Esophagus muscularis mucosa (tissue), 4 donors: ENCODE data around the gene ASMTL. TPM values are rescaled to one million over a fixed set of nuclear protein-coding genes. Genes with fewer than 3 reads are reported as not detected.
A peak's percentile ranks its signal among the peaks of the same experiment; 100 is the strongest.

Experiments
- DNase-seq: peaks from one replicate; pipeline ENCODE4 v3.0.0-alpha.2; 2017; ENCODE audit errors: extremely low spot score
- H3K27ac ChIP-seq, 4 donors: fragments of 200-600 bp; sonication (generic); replicated peaks in 1 of 4; 1 replicate in 3 of 4; 2 replicates in 1 of 4; pipeline ENCODE4 v1.5.1; 2016 to 2019; ENCODE audit warnings: mild to moderate bottlenecking in 1 of 4
- H3K27me3 ChIP-seq, 4 donors: fragments of 200-600 bp; sonication (generic); one replicate each; pipeline versions ENCODE4 v1.5.1 to v1.6.0; 2016 to 2019
- H3K36me3 ChIP-seq, 4 donors: fragments of 200-600 bp; sonication (generic); one replicate each; pipeline ENCODE4 v1.5.1; 2016 to 2019
- H3K4me1 ChIP-seq, 4 donors: fragments of 200-600 bp; sonication (generic); one replicate each; pipeline ENCODE4 v1.5.1; 2016 to 2019
- H3K4me3 ChIP-seq, 4 donors: fragments of 200-600 bp; sonication (generic); 1 replicate in 2 of 4; 2 replicates in 2 of 4; pipeline ENCODE4 v1.5.1; 2016 to 2019; ENCODE audit warnings: mild to moderate bottlenecking in 4 of 4, moderate library complexity in 1 of 4
- H3K9me3 ChIP-seq, 4 donors: fragments of 200-600 bp; sonication (generic); 1 replicate in 3 of 4; 2 replicates in 1 of 4; pipeline ENCODE4 v1.5.1; 2016 to 2019
- CTCF ChIP-seq, 3 experiments: fragments of 200-600 bp in 2 of 3; fragments of 450-650 bp in 1 of 3; sonication (generic) in 2 of 3; IDR thresholded peaks; one replicate each; pipeline ENCODE4 v1.5.1; 2017 to 2019; ENCODE audit warnings: antibody characterized with exemption in 3 of 3, mild to moderate bottlenecking in 2 of 3, moderate library complexity in 1 of 3
- EP300 ChIP-seq: sonication (generic); formaldehyde crosslinking; IDR thresholded peaks from one replicate; pipeline ENCODE4 v1.6.1; 2017; ENCODE audit warnings: antibody characterized with exemption
- POLR2A ChIP-seq: fragments of 450-650 bp; IDR thresholded peaks from one replicate; pipeline ENCODE4 v1.6.1; 2017; ENCODE audit warnings: antibody characterized with exemption, moderate library complexity, mild to moderate bottlenecking, low read depth
- POLR2AphosphoS5 ChIP-seq, 2 donors: sonication (generic); formaldehyde crosslinking; IDR thresholded peaks; one replicate each; pipeline ENCODE4 v1.6.1; 2017; ENCODE audit warnings: antibody characterized with exemption in 2 of 2
- WGBS: methylation state at CpG from one replicate; pipeline ENCODE4 v1.1.5; 2018; 5-methylcytosine and 5-hydroxymethylcytosine counted together
- intact Hi-C: fragments of 100-400 bp; cut with DNase I; formaldehyde crosslinking; loops from one replicate; pipeline ENCODE4 v1.15.1; 2023
- total RNA-seq, 4 donors: library from RNA; depleted of rRNA; stranded (reverse); fragments of >200 nt; gene quantifications; one replicate each; pipeline versions ENCODE4 v1.1.0 to v1.2.1, GENCODE V29; 2016

Gene ASMTL
- total RNA-seq, 4 donors from 2014 or later = 28.7 to 52.2 (median 32.8) TPM

- no peaks in the 10 kb centered on the region for H3K4me1 ChIP-seq
- peaks cover 0 to 73% (median 2%) of the 10 kb centered on the region in 4 donors for H3K27me3 ChIP-seq
- intact Hi-C loops = no loop called here
- H3K27ac ChIP-seq = no peak overlapping the region
- DNase-seq = peak; percentile 91
- no peak for TF ChIP-seq POLR2AphosphoS5 (IDR thresholded peaks at IDR 0.05)
- TF ChIP-seq POLR2A = no peak
- no peak for TF ChIP-seq CTCF (IDR thresholded peaks at IDR 0.05)
- no peak for TF ChIP-seq EP300
- 84% methylated on average over 14 of the region's 20 CpGs for WGBS
- H3K36me3 ChIP-seq = no peaks in the 10 kb centered on the region
- H3K9me3 ChIP-seq = no peaks in the 10 kb centered on the region
- H3K4me3 ChIP-seq = no peak overlapping the region
These were observed 15.6 kb upstream of the ASMTL start for GRCh38 chrX:1468250-1468772.

- Histone ChIP-seq H3K27ac (no peak overlapping the region), H3K9me3 (no peaks in the 10 kb centered on the region), H3K4me1 (no peaks in the 10 kb centered on the region), H3K4me3 (no peak overlapping the region), H3K36me3 (no peaks in the 10 kb centered on the region), H3K27me3 (peaks cover 0 to 78% (median 2%) of the 10 kb centered on the region in 4 donors)
- intact Hi-C loops = no loop called here
- peak; percentile 86 for DNase-seq
- TF ChIP-seq CTCF (IDR thresholded peaks at IDR 0.05) (no peak), EP300 (no peak), POLR2A (no peak), POLR2AphosphoS5 (IDR thresholded peaks at IDR 0.05) (no peak)
- 45% methylated on average over 19 of the region's 20 CpGs for WGBS
These were observed 14.4 kb upstream of the ASMTL start for GRCh38 chrX:1466971-1467561.

GRCh38 chrX:1466232-1466661 lies 13.5 kb upstream of the ASMTL start:
- WGBS = 26% methylated on average over 20 of the region's 36 CpGs

GRCh38 chrX:1465286-1466231 lies 12.8 kb upstream of the ASMTL start:
- H3K27ac ChIP-seq = no peak overlapping the region
- no peak overlapping the region for H3K4me3 ChIP-seq
- H3K9me3 ChIP-seq = no peaks in the 10 kb centered on the region
- no peaks in the 10 kb centered on the region for H3K36me3 ChIP-seq
- intact Hi-C loops = no loop called here
- peaks cover 0 to 73% (median 2%) of the 10 kb centered on the region in 4 donors for H3K27me3 ChIP-seq
- TF ChIP-seq POLR2A = no peak
- TF ChIP-seq POLR2AphosphoS5 (IDR thresholded peaks at IDR 0.05) = no peak
- no peak for TF ChIP-seq CTCF (IDR thresholded peaks at IDR 0.05)
- no peak for TF ChIP-seq EP300
- 43% methylated on average over 59 of the region's 75 CpGs for WGBS
- no peaks in the 10 kb centered on the region for H3K4me1 ChIP-seq
- peak; percentile 81 for DNase-seq

More at GRCh38 chrX:1466232-1466661, 13.5 kb upstream of the ASMTL start:
- intact Hi-C loops = no loop called here
- DNase-seq = peak; percentile 66
- TF ChIP-seq POLR2A (no peak), EP300 (no peak), CTCF (IDR thresholded peaks at IDR 0.05) (no peak), POLR2AphosphoS5 (IDR thresholded peaks at IDR 0.05) (no peak)
- Histone ChIP-seq H3K9me3 (no peaks in the 10 kb centered on the region), H3K27ac (no peak overlapping the region), H3K36me3 (no peaks in the 10 kb centered on the region), H3K4me3 (no peak overlapping the region), H3K4me1 (no peaks in the 10 kb centered on the region), H3K27me3 (peaks cover 0 to 78% (median 2%) of the 10 kb centered on the region in 4 donors)
